HepG2 (cell line): Measurements from ENCODE around the gene CAMK1D. TPM values are rescaled to one million over a fixed set of nuclear protein-coding genes. Genes with fewer than 3 reads are reported as not detected.

Experiments used
- ATAC-seq: fragments of 200-7000 bp; cut with Tn5 transposase; 3 replicates; pipeline ENCODE4 v1.9.1; 2020; ENCODE audit warnings: mild to moderate bottlenecking, moderate library complexity
- BruUV-seq: library from RNA; stranded (reverse); fragments of 400-500 nt; replicated peaks from 2 replicates; lab custom pipeline; 2021; lab: Mats Ljungman, UMichigan
- CTCF ChIA-PET: fragments of 300-600 bp; formaldehyde crosslinking; extraction: SDS; loops from one replicate; lab custom pipeline; 2021; ENCODE audit warnings: low total read pairs, inconsistent platforms, low intra/inter-chr PET ratio; lab: Yijun Ruan, JAX
- POLR2A ChIA-PET: fragments of 350-600 bp; sonication (Branson Sonifier 250); formaldehyde crosslinking; loops from one replicate; lab custom pipeline; 2020; ENCODE audit warnings: antibody characterized with exemption, inconsistent platforms; lab: Yijun Ruan, JAX
- DNase-seq: peaks from one replicate; pipeline ENCODE4 v3.0.0-alpha.2; 2015; ENCODE audit warnings: low spot score
- FAIRE-seq: peaks from 3 replicates; lab custom pipeline; 2011; peaks lifted over from hg19 to GRCh38; lab: Jason Lieb, UNC
- H2AFZ ChIP-seq: one replicate; pipeline ENCODE4 v1.6.1; 2011; ENCODE audit warnings: low read length, inconsistent platforms
- H3K27ac ChIP-seq: fragments of 300-600 bp; 3 replicates; pipeline ENCODE4 v1.8.0; 2011; ENCODE audit warnings: mixed run types, mild to moderate bottlenecking, mixed read lengths, low read length, inconsistent platforms; ENCODE audit not compliant: insufficient read depth; ENCODE audit errors: extremely low read length
- H3K27me3 ChIP-seq, 2 experiments: fragments of 200-600 bp in 1 of 2; 2 replicates in 1 of 2; 3 replicates in 1 of 2; pipeline versions ENCODE4 v1.6.0 to v1.8.0; 2011; ENCODE audit warnings: low read length in 2 of 2, mild to moderate bottlenecking in 2 of 2, moderate library complexity in 2 of 2, inconsistent platforms in 1 of 2; ENCODE audit not compliant: insufficient read depth in 2 of 2, control insufficient read depth in 1 of 2
- H3K36me3 ChIP-seq, 2 experiments: fragments of 200-600 bp in 1 of 2; replicated peaks in 1 of 2; 2 replicates in 1 of 2; 3 replicates in 1 of 2; pipeline versions ENCODE4 v1.5.1 to v1.8.0; 2011; ENCODE audit warnings: low read length in 2 of 2, inconsistent platforms in 1 of 2; ENCODE audit not compliant: insufficient read depth in 2 of 2, control insufficient read depth in 1 of 2
- H3K4me1 ChIP-seq: 2 replicates; pipeline ENCODE4 v1.5.1; 2012; ENCODE audit warnings: low read length, inconsistent platforms; ENCODE audit not compliant: insufficient read depth
- H3K4me2 ChIP-seq: 2 replicates; pipeline ENCODE4 v1.6.0; 2011; ENCODE audit warnings: low read depth, low read length, inconsistent platforms
- H3K4me3 ChIP-seq, 3 experiments: fragments of 200-600 bp in 1 of 3; sonication (generic), shearing (Covaris generic) in 1 of 3; replicated peaks in 1 of 3; 2 replicates each; pipeline ENCODE4 v1.5.1; 2011 to 2016; ENCODE audit warnings: low read length in 3 of 3, inconsistent platforms in 2 of 3, low read depth in 2 of 3, mild to moderate bottlenecking in 2 of 3, control low read depth in 1 of 3, mixed read lengths in 1 of 3; ENCODE audit not compliant: insufficient read depth in 1 of 3
- H3K79me2 ChIP-seq: one replicate; pipeline ENCODE4 v1.6.1; 2011; ENCODE audit warnings: low read length, inconsistent platforms; ENCODE audit not compliant: insufficient read depth
- H3K9ac ChIP-seq: 2 replicates; pipeline ENCODE4 v1.6.0; 2011; ENCODE audit warnings: mild to moderate bottlenecking, low read depth, low read length, inconsistent platforms; ENCODE audit not compliant: insufficient read depth
- H3K9me3 ChIP-seq: 2 replicates; pipeline ENCODE4 v1.5.1; 2012; ENCODE audit warnings: mild to moderate bottlenecking, low read length
- H4K20me1 ChIP-seq: 2 replicates; pipeline ENCODE4 v1.6.0; 2011; ENCODE audit warnings: inconsistent platforms, mild to moderate bottlenecking, low read length, moderate library complexity; ENCODE audit not compliant: insufficient read depth
- ATF1 ChIP-seq: IDR thresholded peaks from 2 replicates; pipeline ENCODE4 v1.6.1; 2016; ENCODE audit warnings: mild to moderate bottlenecking, control low read depth
- ATF4 ChIP-seq, 2 experiments: fragments of 450-650 bp in 1 of 2; sonication (generic) in 1 of 2; formaldehyde crosslinking; IDR thresholded peaks; 2 replicates each; pipeline versions ENCODE4 v1.5.0 to v1.8.0; 2020 to 2022; ENCODE audit warnings: mild to moderate bottlenecking in 1 of 2, missing genetic modification reagents in 1 of 2
- CTCF ChIP-seq: sonication (generic); formaldehyde crosslinking; IDR thresholded peaks from 2 replicates; pipeline ENCODE4 v1.5.0; 2020; ENCODE audit warnings: mild to moderate bottlenecking, missing genetic modification reagents, moderate library complexity
- MZF1 ChIP-seq: sonication (generic); formaldehyde crosslinking; IDR thresholded peaks from 2 replicates; pipeline ENCODE4 v1.8.1; 2023; ENCODE audit warnings: mild to moderate bottlenecking, missing genetic modification reagents, borderline replicate concordance
- NBN ChIP-seq: fragments of 450-650 bp; conservative IDR thresholded peaks from 2 replicates; pipeline ENCODE4 v1.6.1; 2017
- NFAT5 ChIP-seq: sonication (generic); formaldehyde crosslinking; IDR thresholded peaks from 2 replicates; pipeline ENCODE4 v1.4.0; 2020; ENCODE audit warnings: missing genetic modification reagents
- RAD21 ChIP-seq: fragments of 450-650 bp; formaldehyde crosslinking; IDR thresholded peaks from 2 replicates; pipeline ENCODE4 v1.5.0; 2020; ENCODE audit warnings: mild to moderate bottlenecking
- SKI ChIP-seq: fragments of 450-650 bp; IDR thresholded peaks from one replicate; pipeline ENCODE4 v1.6.1; 2018; ENCODE audit warnings: mild to moderate bottlenecking; ENCODE audit not compliant: partially characterized antibody
- SMC3 ChIP-seq: IDR thresholded peaks from 2 replicates; pipeline ENCODE4 v1.6.1; 2011; ENCODE audit warnings: low read length, improper control_type of control experiment
- STAG1 ChIP-seq: sonication (generic); formaldehyde crosslinking; IDR thresholded peaks from 2 replicates; pipeline ENCODE4 v1.4.0; 2020; ENCODE audit warnings: missing genetic modification reagents
- XRCC5 ChIP-seq: fragments of 200-400 bp; formaldehyde crosslinking; optimal IDR thresholded peaks from 2 replicates; pipeline ENCODE3; 2017; ENCODE audit warnings: mild to moderate bottlenecking, low read length
- ZNF143 ChIP-seq: sonication (generic); formaldehyde crosslinking; IDR thresholded peaks from 2 replicates; pipeline ENCODE4 v1.4.0; 2020; ENCODE audit warnings: missing genetic modification reagents
- ZNF337 ChIP-seq: sonication (generic); formaldehyde crosslinking; IDR thresholded peaks from 2 replicates; pipeline ENCODE4 v1.5.1; 2020; ENCODE audit warnings: missing genetic modification reagents, low read depth, mild to moderate bottlenecking, borderline replicate concordance
- ZNF501 ChIP-seq: sonication (generic); formaldehyde crosslinking; IDR thresholded peaks from 2 replicates; pipeline ENCODE4 v1.5.1; 2020; ENCODE audit warnings: mild to moderate bottlenecking, moderate library complexity, missing genetic modification reagents
- ZNF510 ChIP-seq: sonication (generic); formaldehyde crosslinking; IDR thresholded peaks from 2 replicates; pipeline ENCODE4 v1.4.0; 2020; ENCODE audit warnings: low read depth, mild to moderate bottlenecking, missing genetic modification reagents
- ZNF543 ChIP-seq: sonication (generic); formaldehyde crosslinking; IDR thresholded peaks from 2 replicates; pipeline ENCODE4 v1.4.0; 2020; ENCODE audit warnings: mild to moderate bottlenecking, missing genetic modification reagents
- WGBS: methylation state at CpG from one replicate; pipeline ENCODE4 v1.1.6; 2017; ENCODE audit warnings: low lambda C conversion rate; 5-methylcytosine and 5-hydroxymethylcytosine counted together
- in situ Hi-C: cut with HindIII; loops from 2 replicates; pipeline ENCODE4 v1.10.0; 2017; ENCODE audit warnings: low pct_unique_long_range_greater_than_20kb; ENCODE audit not compliant: extremely low pct_ligation_motif_present
- intact Hi-C: fragments of 100-400 bp; cut with micrococcal nuclease; formaldehyde crosslinking; loops from one replicate; pipeline ENCODE4 v1.10.0; 2022; ENCODE audit not compliant: unreplicated experiment
- polyA plus RNA-seq, 8 experiments: library from polyadenylated mRNA; depleted of rRNA in 3 of 8; stranded (reverse) in 7 of 8; unstranded in 1 of 8; fragments of >200 nt; fragmentation: Illumina TruSeq in 4 of 8; extraction: Trizol in 4 of 8; gene quantifications; 2 replicates each; pipeline versions ENCODE4 v1.2.1 to v1.2.3, GENCODE V29; 2011 to 2016; ENCODE audit warnings: low read depth in 4 of 8, missing spikeins in 1 of 8, mixed read lengths in 1 of 8; ENCODE audit not compliant: insufficient read depth in 1 of 8
- total RNA-seq, 5 experiments: library from RNA; depleted of rRNA; stranded (reverse); fragments of >200 nt; fragmentation: Illumina TruSeq; extraction: Trizol; gene quantifications; 2 replicates each; pipeline ENCODE4 v1.2.3, GENCODE V29; 2016; ENCODE audit warnings: low read depth in 1 of 5

CAMK1D gene
- total and polyA plus RNA-seq, 2 of the 13 experiments (the other 11 are each of a cell fraction or from before 2014, with no cell fraction given): under 0.01 TPM; not detected in 1

- Histone ChIP-seq H3K27ac (no peak overlapping the region), H3K36me3 (no peaks in the 10 kb centered on the region), H3K27me3 (no peaks in the 10 kb centered on the region), H3K9me3 (no peaks in the 10 kb centered on the region), H4K20me1 (no peaks in the 10 kb centered on the region), H2AFZ (no peak overlapping the region), H3K79me2 (no peaks in the 10 kb centered on the region), H3K4me1 (no peaks in the 10 kb centered on the region), H3K4me3 (no peak overlapping the region), H3K9ac (no peak overlapping the region), H3K4me2 (no peak overlapping the region)
- FAIRE-seq: peak; percentile 82
- intact Hi-C loops: no loop called here
- ATAC-seq: peak; percentile 82
- 36% methylated on average over 9 of the region's 9 CpGs for WGBS
- BruUV-seq: no TSS peak
- DNase-seq: peak; percentile 41
- POLR2A ChIA-PET: no interaction called here
- in situ Hi-C loops: loop anchor here (10.0 kb wide), 1 partner anchor 364 kb away; no protein-coding TSS in a partner anchor
- CTCF ChIA-PET: interaction anchor here (1.5 kb wide), 1 partner anchor 447 kb away, joined by 6 read pairs; no protein-coding TSS in a partner anchor
- TF ChIP-seq ZNF501 (CRISPR knock-in tag) (no peak), SKI (no peak), CTCF (CRISPR knock-in tag) (peak; percentile 87), ATF1 (CRISPR knock-in tag) (no peak), STAG1 (peak; percentile 85), ZNF337 (no peak), ZNF510 (no peak), ZNF543 (CRISPR knock-in tag) (no peak), RAD21 (peak; percentile 58), SMC3 (peak; percentile 80), NBN (no peak), MZF1 (CRISPR knock-in tag) (no peak), ATF4 (CRISPR knock-in tag; IDR thresholded peaks at IDR 0.05) (0 out of 4 replicates have a peak, but pooled peaks of 1 of the 2 experiments have one; percentile 31), NFAT5 (CRISPR knock-in tag) (no peak), XRCC5 (peak; percentile 31), ZNF143 (CRISPR knock-in tag) (no peak)
These were observed 361.4 kb downstream of the CAMK1D start for GRCh38 chr10:12710594-12711349.
